Measurements from ENCODE around the gene CPNE1.

Gene CPNE1

GRCh38 chr20:35654415-35654814 is 10.3 kb downstream of the CPNE1 start:
- no peak for DNase-seq (ENCODE audit: low read depth in 1 of 2, low spot score in 1 of 2)

GRCh38 chr20:35653893-35654292 is 10.8 kb downstream of the CPNE1 start:
- no peak for DNase-seq (ENCODE audit: low read depth in 1 of 2, low spot score in 1 of 2)

- no peak for DNase-seq (ENCODE audit: low read depth in 1 of 2, low spot score in 1 of 2)
Observed at GRCh38 chr20:35653430-35653734, 11.3 kb downstream of the CPNE1 start.

- DNase-seq (ENCODE audit: low read depth in 1 of 2, low spot score in 1 of 2), result no peak
Observed at GRCh38 chr20:35652641-35653429, 11.9 kb downstream of the CPNE1 start.

- DNase-seq (ENCODE audit: low read depth in 1 of 2, low spot score in 1 of 2), result no peak
Observed at GRCh38 chr20:35651958-35652357, 12.7 kb downstream of the CPNE1 start.

- DNase-seq (ENCODE audit: low read depth in 1 of 2, low spot score in 1 of 2), result no peak
Observed at GRCh38 chr20:35650632-35651031, 14.1 kb downstream of the CPNE1 start.

- DNase-seq (ENCODE audit: low read depth in 1 of 2, low spot score in 1 of 2), result no peak
Observed at GRCh38 chr20:35648836-35649235, 15.9 kb downstream of the CPNE1 start.

GRCh38 chr20:35644806-35645205 is 19.9 kb downstream of the CPNE1 start:
- DNase-seq (ENCODE audit: low read depth in 1 of 2, low spot score in 1 of 2), result no peak

- DNase-seq (ENCODE audit: low read depth in 1 of 2, low spot score in 1 of 2), result no peak
Observed at GRCh38 chr20:35643045-35643444, 21.7 kb downstream of the CPNE1 start.

GRCh38 chr20:35641743-35642142 is 23.0 kb downstream of the CPNE1 start:
- no peak for DNase-seq (ENCODE audit: low read depth in 1 of 2, low spot score in 1 of 2)

- no peak for DNase-seq (ENCODE audit: low read depth in 1 of 2, low spot score in 1 of 2)
Observed at GRCh38 chr20:35640724-35641123, 24.0 kb downstream of the CPNE1 start.

GRCh38 chr20:35638751-35639150 is 25.9 kb downstream of the CPNE1 start:
- no peak for DNase-seq (ENCODE audit: low read depth in 1 of 2, low spot score in 1 of 2)

- DNase-seq (ENCODE audit: low read depth in 1 of 2, low spot score in 1 of 2), result no peak
Observed at GRCh38 chr20:35637276-35637675, 27.4 kb downstream of the CPNE1 start.

GRCh38 chr20:35636095-35636494 is 28.6 kb downstream of the CPNE1 start:
- DNase-seq (ENCODE audit: low read depth in 1 of 2, low spot score in 1 of 2), result no peak

GRCh38 chr20:35635652-35636051 is 29.0 kb downstream of the CPNE1 start:
- DNase-seq (ENCODE audit: low read depth in 1 of 2, low spot score in 1 of 2), result no peak

GRCh38 chr20:35632539-35633115 is 32.1 kb downstream of the CPNE1 start:
- DNase-seq (ENCODE audit: low read depth in 1 of 2, low spot score in 1 of 2), result no peak

- no peak for DNase-seq (ENCODE audit: low read depth in 1 of 2, low spot score in 1 of 2)
Observed at GRCh38 chr20:35630636-35631035, 34.1 kb downstream of the CPNE1 start.

- no peak for DNase-seq (ENCODE audit: low read depth in 1 of 2, low spot score in 1 of 2)
Observed at GRCh38 chr20:35629427-35630145, 35.1 kb downstream of the CPNE1 start.

GRCh38 chr20:35627121-35627520 is 37.6 kb downstream of the CPNE1 start:
- no peak for DNase-seq (ENCODE audit: low read depth in 1 of 2, low spot score in 1 of 2)

GRCh38 chr20:35626386-35627001 is 38.2 kb downstream of the CPNE1 start:
- DNase-seq (ENCODE audit: low read depth in 1 of 2, low spot score in 1 of 2), result no peak

GRCh38 chr20:35625584-35626385 is 38.9 kb downstream of the CPNE1 start:
- DNase-seq (ENCODE audit: low read depth in 1 of 2, low spot score in 1 of 2), result no peak

Measured in activated T-helper 1 cell treated with anti-CD3 and anti-CD28 coated beads, Interleukin-2, amount 50 U/mL, for 16 hours (primary cell).